Smooth muscle cell of the brain vasculature (primary cell): ENCODE data around the gene MRTFB.

Source experiments
- DNase-seq: peaks from one replicate; pipeline ENCODE4 v3.0.0-alpha.2; 2012; ENCODE audit warnings: low read depth, low spot score

The MRTFB gene

DNA sequence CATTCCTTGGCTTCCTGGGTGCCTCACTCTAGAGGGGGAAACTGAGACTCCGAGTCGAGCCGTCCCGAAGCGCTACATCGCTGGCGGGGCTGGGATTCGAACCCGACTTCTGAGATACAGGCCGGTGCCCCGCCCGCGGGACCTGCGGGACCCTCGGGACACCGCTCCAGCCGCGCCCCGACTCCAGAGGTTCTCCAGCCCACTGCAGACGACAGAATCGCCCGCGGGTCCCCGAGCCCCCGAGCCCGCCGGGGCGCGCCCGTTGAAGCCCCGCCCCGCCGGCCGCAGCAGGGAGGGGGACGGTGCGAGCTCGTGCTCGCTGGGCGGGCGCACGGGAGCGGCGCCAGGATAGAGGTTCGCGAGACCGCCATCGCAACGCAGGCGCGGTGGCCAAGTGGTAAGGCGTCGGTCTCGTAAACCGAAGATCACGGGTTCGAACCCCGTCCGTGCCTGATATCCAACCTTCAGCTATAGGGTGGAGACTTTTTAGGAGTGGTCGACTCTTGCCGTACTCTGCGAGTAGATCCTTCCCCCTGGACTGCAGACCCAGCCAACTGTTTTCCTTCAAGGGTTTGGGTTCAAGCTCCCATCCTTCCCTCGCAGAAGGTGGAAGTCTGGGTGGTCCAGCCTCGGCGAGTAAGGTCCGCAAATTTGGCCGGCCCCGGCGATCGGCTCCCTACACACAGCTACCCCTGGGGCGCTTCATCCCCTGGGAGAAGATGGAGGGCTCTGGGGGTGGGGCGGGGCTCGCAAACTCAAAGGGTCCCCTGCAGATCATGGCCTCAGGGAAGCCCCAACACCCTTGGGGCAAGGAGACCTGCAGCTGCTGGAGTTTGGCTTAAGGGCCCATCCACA, 214.6 kb downstream of the MRTFB start:
- DNase-seq, result peak; percentile 87

DNA sequence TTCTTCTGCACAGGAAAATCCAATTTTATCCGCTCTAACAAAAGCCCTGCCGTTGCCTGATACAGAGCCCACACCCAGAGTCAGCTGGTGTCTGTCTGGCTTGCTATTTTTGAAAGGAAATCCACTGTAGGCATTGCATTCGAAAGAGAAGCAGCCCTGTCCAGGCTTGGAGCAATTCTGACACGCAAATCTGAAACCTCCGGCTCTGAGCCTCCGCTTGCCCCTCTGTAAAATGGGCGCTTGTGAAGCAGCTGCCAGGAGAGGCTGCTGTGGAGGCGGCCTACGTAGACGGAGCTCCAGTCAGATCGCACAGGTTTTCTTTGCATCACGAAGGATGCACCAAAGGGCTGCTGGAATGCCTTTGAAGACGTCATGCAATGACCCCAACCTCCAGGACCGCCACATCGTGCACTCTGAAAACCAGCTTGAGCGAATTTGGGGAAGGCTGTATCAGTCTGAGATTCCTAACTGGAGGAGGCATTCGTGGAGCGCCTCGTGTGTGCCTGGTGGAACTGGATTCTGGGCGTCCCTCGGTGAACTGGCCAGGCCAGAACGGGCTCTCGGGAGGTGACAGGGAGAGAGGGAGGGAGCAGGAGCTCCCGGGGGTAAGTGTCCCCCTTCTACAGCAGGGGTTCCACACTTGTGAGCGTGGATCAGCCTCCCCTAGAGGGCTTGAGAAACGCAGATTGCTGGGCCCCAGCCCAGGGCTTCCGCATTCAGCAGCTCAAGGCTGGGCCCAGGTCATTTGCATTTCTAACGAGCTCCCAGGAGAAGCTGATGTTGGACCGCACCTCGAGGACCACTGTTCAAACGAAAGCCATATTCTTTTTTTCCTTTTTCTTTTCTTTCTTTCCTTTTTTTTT, 215.5 kb downstream of the MRTFB start:
- no peak for DNase-seq

DNA sequence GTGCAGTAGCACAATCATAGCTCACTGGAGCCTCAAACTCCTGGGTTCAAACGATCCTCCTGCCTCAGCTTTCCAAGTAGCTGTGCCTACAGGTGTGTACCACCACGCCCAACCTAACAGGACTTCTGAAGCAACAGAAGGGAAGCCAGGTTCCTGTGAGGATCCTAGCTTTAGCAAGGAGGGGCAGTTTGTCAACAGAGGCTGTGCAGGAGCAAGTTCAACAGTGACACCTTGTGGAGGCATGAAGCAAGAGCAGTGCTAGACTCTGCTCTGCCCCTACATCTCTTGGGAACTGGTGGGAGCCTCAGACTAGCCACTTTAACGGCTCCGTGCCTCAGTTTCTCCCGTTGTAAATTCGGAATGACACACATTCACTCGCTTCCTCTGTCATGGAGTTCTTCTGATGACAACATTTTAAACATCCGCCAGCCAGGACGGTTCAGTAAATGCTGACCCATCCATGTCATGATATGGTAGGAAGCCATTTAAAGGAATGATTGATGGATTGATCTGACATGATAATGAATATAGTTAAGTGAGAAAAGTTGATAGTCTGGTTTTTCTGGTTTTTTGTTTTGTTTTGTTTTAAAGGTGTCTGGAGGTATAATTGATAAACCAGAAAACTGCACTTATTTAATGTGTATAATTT, 218.7 kb downstream of the MRTFB start:
- DNase-seq, result no peak

DNA sequence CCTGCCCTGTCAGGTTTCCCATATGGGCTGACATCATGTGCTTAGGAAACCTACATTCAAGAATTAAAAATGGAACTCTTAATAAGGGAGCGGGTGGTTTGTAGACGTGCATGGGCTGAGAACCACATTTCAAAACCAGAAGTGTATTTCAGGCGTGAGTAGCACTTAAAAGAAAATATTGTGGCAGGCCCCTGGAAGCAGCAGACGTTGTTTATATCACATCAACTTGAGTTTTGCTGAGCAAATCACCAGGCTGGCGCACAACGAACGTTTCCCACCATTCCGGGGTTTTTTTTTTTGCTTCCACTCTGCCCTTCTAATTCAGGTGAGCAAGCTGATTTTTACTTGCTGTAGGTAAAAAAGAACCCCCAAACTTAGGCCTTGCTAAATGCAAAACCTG, 220.2 kb downstream of the MRTFB start:
- no peak for DNase-seq

DNA sequence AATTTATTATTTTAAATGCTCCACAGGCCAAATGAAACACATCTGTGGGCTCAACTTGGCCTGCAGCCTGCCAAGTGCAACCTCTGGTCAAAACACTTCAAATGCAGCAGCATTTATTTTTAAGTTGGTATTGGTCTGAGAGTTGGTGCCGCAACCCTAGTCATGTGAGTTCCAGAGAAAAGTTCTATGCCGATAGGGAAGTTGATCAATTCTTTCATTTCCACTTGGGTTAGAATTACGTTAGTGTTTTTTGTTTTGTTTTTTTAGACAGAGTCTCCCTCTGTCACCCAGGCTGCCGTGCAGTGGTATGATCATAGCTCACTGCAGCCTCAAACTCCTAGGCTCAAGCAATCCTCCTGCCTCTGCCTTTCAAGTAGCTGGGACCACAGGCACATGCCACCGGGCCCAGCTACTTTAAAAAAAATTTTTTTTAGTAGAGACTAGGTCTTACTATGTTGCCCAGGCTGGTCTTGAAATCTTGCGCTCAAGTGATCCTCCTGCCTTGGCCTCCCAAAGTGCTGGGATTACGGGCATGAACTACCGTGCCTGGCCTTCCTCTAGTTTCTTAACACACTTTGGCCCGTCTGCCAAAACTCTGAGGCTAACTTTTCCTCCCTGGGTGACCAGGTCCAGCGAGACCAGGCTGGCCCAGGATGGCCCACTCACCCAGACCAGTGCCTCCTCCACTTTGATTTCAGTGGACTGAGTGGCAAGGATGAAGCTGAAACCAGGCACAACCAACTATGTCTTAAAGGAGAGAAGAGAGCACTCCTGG, 221.1 kb downstream of the MRTFB start:
- no peak for DNase-seq

DNA sequence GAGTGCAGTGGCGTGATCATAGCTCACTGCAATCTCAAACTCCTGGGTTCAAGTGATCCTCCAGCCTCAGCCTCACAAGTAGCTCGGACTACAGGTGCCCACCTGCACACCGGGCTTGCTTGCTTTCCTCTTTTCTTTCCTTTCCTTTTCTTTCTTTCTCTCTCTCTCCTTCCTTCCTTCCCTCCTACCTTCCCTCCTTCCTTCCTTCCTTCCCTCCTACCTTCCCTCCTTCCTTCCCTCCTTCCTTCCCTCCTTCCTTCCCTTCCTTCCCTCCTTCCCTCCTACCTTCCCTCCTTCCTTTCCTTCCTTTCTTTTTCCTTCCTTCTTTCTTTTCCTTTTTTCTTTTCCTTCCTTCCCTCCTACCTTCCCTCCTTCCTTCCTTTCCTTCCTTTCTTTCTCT, 225.5 kb downstream of the MRTFB start:
- no peak for DNase-seq

DNA sequence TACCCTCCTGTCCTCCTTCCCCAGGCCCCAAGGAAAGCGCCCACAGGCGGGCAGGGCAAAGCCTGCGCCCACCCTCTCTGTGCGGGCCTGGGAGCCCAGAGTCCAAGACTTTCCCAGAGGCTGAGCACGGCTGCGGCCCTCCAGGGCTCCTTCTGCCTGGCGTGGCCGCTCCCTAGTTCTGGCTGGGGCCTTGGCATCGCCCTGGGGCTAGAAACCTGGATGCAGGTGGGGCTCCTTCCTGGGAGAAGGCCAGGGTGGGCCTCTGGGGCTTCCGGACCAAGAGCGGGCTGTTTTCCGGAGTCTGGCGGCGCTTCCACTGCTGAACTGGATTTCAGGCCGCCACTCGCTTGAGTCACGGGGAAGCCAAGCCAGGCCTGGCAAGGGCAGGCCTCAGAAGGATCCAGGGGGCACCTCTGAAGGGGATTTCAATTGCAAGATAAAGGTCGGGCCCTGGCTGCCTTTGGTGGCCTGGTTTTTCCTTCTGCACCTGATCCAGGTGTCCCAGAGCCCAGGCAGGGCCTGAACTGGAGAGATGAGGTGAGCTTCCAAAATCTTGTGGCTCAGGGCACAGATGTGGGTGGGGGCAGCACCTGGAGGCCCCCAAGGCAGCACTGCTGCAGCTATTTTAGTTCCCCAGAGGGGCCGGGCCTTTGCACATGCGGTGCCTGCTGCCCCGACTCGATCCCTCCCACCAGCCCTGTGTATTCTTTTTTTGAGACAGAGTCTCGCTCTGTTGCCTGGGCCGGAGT, 227.4 kb downstream of the MRTFB start:
- DNase-seq, result no peak

DNA sequence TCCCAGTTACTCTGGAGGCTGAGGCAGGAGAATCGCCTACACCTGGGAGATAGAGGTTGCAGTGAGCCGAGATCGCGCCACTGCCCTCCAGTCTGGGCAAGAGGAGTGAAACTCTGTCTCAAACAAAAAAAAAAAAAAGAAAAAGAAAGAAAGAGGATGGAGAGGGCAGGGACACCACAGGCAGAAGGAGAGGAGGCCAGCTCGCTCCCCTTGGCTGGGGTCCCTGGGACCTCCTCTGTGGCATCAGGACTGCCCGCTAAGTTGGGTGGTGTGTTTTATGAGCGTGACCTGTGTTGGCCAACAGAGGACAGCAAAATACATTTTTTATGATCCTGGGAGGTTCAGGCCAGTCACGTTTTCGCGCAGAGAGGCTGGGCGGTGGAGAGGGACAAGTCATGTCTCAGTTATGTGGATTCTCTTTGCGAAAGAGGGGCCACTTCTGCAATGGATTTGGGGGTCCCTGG, 229.6 kb downstream of the MRTFB start:
- DNase-seq, result no peak

DNA sequence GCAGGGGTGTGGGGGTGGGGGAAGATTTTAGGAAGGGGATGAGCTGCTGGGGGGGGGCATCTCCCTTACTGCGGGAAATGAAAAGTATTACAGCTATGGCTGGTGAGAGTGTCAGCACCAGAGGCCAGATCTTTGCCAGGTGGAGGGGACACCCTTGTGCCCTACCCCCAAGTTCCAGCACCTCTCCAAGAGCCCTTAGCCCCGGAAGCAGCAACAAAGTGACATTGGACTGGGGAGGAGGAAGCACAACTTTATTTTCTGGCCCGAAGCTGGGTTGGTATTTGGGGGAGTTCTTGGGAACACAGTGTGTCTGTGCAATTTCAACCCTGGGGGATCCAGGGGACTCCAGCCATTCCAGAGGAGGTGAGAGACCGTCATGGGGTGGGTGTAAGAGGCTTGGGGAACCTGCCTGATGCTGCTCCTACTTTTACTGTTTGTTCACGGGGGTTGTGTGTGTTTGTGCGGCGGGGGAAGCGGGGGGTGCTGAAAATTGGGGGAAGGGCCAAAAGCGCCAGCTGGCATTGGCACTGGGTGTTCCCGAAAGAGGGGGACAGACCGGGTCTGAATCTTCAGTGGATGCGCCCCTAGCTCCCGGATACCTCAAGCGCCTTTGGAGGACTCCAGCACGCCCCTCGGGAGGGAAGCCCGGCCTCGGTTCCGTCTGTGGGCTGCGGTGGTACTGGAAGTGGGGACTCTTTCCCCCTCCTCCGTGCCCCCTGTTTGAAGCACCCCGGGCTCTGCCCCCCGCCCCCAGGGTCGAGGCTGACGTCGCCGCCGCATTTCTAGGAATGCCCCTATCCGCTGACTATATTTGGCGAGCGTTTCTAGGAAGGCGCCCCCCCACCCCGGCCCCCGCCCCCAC, 230.3 kb downstream of the MRTFB start:
- no peak for DNase-seq

DNA sequence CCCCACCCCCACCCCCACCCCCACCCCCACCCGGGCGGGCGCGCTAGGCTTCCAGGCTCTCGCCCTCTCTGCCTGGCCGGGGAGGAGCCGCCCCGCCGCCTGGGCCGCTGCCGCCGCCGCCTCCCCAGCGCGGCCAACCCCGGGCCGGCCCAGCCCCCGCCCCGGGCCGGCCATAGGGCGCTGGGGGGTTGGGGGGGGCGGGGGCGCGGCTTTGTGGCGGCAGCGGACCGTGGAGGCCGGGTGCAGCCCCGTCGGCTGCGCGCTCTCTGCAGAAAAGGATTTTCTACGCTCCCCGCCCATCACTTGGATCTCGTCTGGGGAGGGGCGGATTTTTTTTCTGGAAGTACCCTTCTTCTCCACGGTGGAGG, 230.9 kb downstream of the MRTFB start:
- DNase-seq, result no peak

DNA sequence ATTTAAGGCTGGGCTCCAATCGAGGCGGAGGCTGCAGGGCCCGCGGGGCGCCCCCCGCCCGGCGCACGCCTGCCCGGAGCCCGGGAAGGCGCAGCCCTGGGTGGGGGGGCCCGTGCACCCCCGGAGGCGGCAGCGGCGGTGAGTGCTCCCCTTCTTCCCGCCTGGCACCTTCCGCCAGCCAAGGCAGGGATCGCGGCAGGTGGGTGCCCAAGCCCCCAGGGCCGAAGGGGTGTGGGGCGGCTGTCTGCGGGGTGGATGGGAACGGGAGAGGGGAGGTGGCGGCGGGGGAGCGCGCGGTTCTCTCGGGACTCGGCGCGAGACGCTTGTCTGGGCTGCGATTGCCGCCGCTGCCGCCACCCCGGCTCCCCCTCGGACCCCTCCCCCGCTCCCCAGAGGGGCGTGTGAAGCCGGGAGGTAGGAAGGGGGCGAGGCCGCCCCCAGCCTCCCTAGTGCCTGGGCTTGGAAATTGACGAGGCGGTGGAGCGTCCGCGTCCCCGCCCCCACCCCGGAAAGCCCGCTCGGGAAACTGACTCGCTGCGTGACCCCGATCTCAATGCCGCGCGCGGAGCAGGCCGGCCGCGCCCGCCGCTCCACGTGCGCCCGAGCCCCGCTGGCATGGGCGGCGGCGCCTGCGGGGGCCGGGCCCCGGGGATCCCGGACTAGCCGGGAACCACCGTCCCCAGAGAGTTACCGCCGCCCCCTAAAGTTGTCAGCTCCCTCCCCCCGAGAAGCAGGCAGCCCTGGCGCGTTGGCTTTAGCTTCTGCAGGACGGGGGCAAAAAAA, 231.5 kb downstream of the MRTFB start:
- no peak for DNase-seq

DNA sequence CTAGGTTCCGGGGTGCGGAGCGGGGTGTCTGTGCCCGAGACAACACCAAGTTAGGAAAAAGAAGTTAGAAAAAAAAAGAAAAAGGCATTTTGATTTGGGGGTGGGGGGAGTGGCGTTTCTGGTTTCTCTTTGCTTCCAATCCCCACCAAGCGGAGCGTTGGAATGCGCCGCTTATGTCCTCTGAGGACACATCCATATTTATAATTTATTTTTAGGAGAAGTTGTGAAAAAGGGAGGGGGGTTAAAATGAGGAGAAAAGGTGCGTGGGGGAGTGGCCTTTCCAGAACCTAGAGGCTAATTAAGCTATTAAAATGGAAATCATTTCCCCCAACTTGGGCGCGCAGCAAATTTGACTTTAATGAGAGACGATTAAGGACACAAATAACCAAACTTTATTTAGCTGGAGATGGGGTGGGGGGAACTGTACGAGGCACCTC, 232.1 kb downstream of the MRTFB start:
- no peak for DNase-seq

DNA sequence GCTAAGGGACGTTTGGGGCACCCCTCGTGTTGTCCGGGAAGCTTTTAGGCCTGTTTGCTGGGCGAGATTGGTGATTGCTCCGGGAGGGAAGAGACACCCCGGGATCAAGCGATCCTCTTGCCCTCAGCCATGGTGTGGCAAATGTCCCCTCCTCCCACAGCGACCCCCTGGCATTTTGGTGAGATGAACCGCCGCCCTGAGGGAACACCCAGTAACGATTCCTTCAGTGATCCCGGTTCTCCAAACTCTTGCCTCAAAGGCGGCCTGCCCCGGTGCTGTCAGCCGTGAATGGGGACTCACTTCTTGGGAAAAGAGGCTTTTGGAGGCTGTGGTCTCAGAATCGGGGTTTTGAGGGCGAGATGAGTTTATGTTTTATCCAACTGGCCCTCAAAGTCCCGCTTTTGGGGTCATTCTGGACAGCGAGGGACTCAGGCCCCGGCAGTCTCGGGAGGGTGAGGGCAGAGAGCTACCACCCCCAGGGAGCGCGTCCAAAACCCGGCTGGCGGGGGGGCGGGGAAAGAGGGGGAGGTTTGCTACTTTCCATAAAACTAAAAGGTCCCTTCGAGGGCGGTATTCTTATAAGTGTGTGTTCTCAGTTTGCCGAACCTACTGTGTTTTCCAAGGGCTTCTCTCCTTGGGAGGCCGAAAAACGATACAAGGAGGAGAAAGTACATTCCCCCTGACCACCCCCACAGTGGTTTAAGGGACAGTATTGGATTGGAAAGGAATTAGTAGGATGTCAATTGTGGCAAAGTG, 232.7 kb downstream of the MRTFB start:
- no peak for DNase-seq

DNA sequence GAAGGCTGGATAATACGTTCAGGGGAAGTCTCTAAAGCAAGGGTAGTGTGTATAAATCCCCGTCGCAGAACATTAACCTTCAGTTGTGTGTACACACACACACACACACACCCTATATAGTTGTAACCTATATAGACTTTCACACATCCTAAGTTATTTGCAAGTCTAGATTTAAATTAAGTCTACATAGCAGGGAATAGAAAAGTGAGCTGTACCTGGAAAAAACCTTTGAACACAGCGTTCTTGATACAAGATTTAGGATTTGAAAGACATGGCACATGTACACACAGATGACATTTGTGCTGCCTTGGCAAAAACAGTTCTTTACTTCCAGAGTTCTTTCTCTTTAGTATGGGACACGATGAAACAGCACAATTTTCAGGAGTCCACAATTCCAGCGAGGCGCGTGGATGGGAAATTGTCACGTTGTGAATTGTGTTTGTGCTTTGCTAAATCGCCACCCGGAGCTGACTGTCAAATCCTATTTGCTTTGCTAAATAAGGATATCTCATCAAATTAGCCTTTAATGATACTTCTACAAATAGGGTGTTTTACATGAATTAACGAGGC, 233.9 kb downstream of the MRTFB start:
- no peak for DNase-seq

DNA sequence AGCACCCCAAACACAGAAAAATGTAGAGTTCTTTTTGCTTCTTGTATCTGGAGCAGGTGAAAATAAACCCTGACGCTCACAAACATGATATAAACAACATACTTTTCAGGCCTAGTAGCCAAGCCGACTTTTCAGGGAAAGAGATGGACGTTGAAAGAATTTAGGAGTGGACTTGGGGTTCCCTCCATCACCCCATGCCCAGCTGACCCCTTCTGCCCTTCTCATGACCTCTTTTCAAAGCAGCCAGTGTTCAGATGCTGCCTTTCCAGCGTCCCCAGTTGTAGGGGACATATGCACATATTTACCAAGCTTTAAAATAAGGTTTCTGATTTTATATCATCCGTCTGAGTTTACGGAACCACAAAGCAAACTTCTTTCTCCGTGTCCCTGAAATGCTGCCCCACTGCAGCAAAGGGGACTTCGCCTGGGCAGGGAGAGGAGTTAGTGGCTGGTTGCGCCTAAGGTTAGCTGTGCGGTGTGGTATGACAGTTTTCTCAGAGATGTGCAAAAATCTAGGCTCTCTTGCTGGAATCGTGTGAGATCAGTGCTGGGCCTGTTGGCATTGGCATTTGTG, 235.5 kb downstream of the MRTFB start:
- no peak for DNase-seq

DNA sequence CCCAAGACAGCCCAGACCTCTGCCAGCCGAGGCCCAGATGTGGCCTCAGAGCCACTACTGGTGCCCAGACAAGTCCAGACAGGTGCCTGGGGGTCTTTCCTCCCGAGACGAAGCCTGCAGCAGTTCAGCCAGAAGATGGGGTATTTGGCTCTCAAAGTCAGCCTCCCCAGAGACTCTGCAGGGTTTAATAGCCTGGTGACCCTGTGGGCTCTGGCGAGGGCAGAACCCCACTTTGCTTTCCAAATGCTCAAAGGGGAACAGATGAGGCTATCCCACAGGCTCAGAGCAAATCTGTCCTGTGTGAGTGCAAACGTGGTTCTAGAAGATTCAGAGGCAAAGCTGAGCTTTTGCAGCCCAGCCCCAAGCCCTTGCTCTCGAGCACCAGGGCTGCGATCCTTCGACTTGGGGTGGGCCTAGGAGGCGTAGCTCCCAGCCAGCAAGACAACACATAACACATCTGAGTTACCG, 236.0 kb downstream of the MRTFB start:
- no peak for DNase-seq
